ENCODE results near the gene C17orf107. TPM values are rescaled to one million over a fixed set of nuclear protein-coding genes. Genes with fewer than 3 reads are reported as not detected.

Gene C17orf107
- total and polyA plus RNA-seq, 5 donors from 2014 or later, result 1.1 to 45.6 (median 1.3) TPM

- Mint-ChIP-seq H3K9me3 (no peaks in the 10 kb centered on the region), H3K4me1 (peaks cover 0 to 55% (median 29%) of the 10 kb centered on the region in 4 donors), H3K27me3 (no peaks in the 10 kb centered on the region), H3K4me3 (peak overlapping the region in 1 of 4 donors; percentile 66), H3K36me3 (peaks cover 16% of the 10 kb centered on the region), H3K27ac (peak overlapping the region in 2 of 3 donors; percentile 62 to 68)
- DNase-seq (no peak), ATAC-seq (ENCODE audit: low read depth in 2 of 2) (no peak)
- Histone ChIP-seq H3K9me3 (ENCODE audit: control insufficient read depth in 2 of 2, low read length in 2 of 2) (no peaks in the 10 kb centered on the region), H3K36me3 (ENCODE audit: control insufficient read depth, insufficient read depth, low read length) (peaks cover 7% of the 10 kb centered on the region), H3K4me1 (ENCODE audit: control insufficient read depth, insufficient read depth, low read length, poor library complexity, severe bottlenecking) (peaks cover 29% of the 10 kb centered on the region), H3K27me3 (ENCODE audit: control insufficient read depth, insufficient read depth, low read length) (no peaks in the 10 kb centered on the region), H3K27ac (ENCODE audit: insufficient read depth, low read length, poor library complexity, severe bottlenecking) (no peak overlapping the region), H3K4me3 (ENCODE audit: low read depth, low read length) (no peak overlapping the region)
Measured at GRCh38 chr17:4935650-4936049, 36.3 kb downstream of the C17orf107 start.

- Histone ChIP-seq H3K4me3 (ENCODE audit: low read depth, low read length) (no peak overlapping the region), H3K27me3 (ENCODE audit: control insufficient read depth, insufficient read depth, low read length) (no peaks in the 10 kb centered on the region), H3K4me1 (ENCODE audit: control insufficient read depth, insufficient read depth, low read length, poor library complexity, severe bottlenecking) (peaks cover 36% of the 10 kb centered on the region), H3K36me3 (ENCODE audit: control insufficient read depth, insufficient read depth, low read length) (peaks cover 7% of the 10 kb centered on the region), H3K27ac (ENCODE audit: insufficient read depth, low read length, poor library complexity, severe bottlenecking) (no peak overlapping the region), H3K9me3 (ENCODE audit: control insufficient read depth in 2 of 2, low read length in 2 of 2) (no peaks in the 10 kb centered on the region)
- no peaks in the 10 kb centered on the region for H3K27me3 Mint-ChIP-seq
- no peak for ATAC-seq (ENCODE audit: low read depth in 2 of 2)
- peak overlapping the region in 1 of 3 donors; percentile 62 for H3K27ac Mint-ChIP-seq
- no peak for DNase-seq
- H3K36me3 Mint-ChIP-seq, result peaks cover 13% of the 10 kb centered on the region
- peaks cover 0 to 61% (median 31%) of the 10 kb centered on the region in 4 donors for H3K4me1 Mint-ChIP-seq
- H3K9me3 Mint-ChIP-seq, result no peaks in the 10 kb centered on the region
- peak overlapping the region in 3 of 4 donors; percentile 25 to 70 (median 66) for H3K4me3 Mint-ChIP-seq
Measured at GRCh38 chr17:4936436-4936835, 37.1 kb downstream of the C17orf107 start.

GRCh38 chr17:4937553-4937952 is 38.2 kb downstream of the C17orf107 start:
- Mint-ChIP-seq H3K27me3 (no peaks in the 10 kb centered on the region), H3K27ac (peak overlapping the region in 1 of 3 donors; percentile 38), H3K9me3 (no peaks in the 10 kb centered on the region), H3K4me3 (peak overlapping the region in 3 of 4 donors; percentile 22 to 97 (median 95)), H3K4me1 (peaks cover 0 to 71% (median 40%) of the 10 kb centered on the region in 4 donors), H3K36me3 (peaks cover 19% of the 10 kb centered on the region)
- Histone ChIP-seq H3K27ac (ENCODE audit: insufficient read depth, low read length, poor library complexity, severe bottlenecking) (no peak overlapping the region), H3K27me3 (ENCODE audit: control insufficient read depth, insufficient read depth, low read length) (no peaks in the 10 kb centered on the region), H3K9me3 (ENCODE audit: control insufficient read depth in 2 of 2, low read length in 2 of 2) (no peaks in the 10 kb centered on the region), H3K4me3 (ENCODE audit: low read depth, low read length) (no peak overlapping the region), H3K4me1 (ENCODE audit: control insufficient read depth, insufficient read depth, low read length, poor library complexity, severe bottlenecking) (peaks cover 48% of the 10 kb centered on the region), H3K36me3 (ENCODE audit: control insufficient read depth, insufficient read depth, low read length) (peaks cover 10% of the 10 kb centered on the region)
- no peak for DNase-seq
- ATAC-seq (ENCODE audit: low read depth in 2 of 2), result no peak

- no peaks in the 10 kb centered on the region for H3K9me3 Mint-ChIP-seq
- DNase-seq (no peak), ATAC-seq (ENCODE audit: low read depth in 2 of 2) (no peak)
- H3K27ac Mint-ChIP-seq, result peak overlapping the region; percentile 20 to 74 (median 60)
- Histone ChIP-seq H3K36me3 (ENCODE audit: control insufficient read depth, insufficient read depth, low read length) (peaks cover 15% of the 10 kb centered on the region), H3K27ac (ENCODE audit: insufficient read depth, low read length, poor library complexity, severe bottlenecking) (no peak overlapping the region), H3K9me3 (ENCODE audit: control insufficient read depth in 2 of 2, low read length in 2 of 2) (no peaks in the 10 kb centered on the region), H3K27me3 (ENCODE audit: control insufficient read depth, insufficient read depth, low read length) (no peaks in the 10 kb centered on the region), H3K4me3 (ENCODE audit: low read depth, low read length) (no peak overlapping the region), H3K4me1 (ENCODE audit: control insufficient read depth, insufficient read depth, low read length, poor library complexity, severe bottlenecking) (peaks cover 53% of the 10 kb centered on the region)
- peaks cover 0 to 75% (median 42%) of the 10 kb centered on the region in 4 donors for H3K4me1 Mint-ChIP-seq
- no peaks in the 10 kb centered on the region for H3K27me3 Mint-ChIP-seq
- peak overlapping the region; percentile 84 to 99 (median 96) for H3K4me3 Mint-ChIP-seq
- peaks cover 19% of the 10 kb centered on the region for H3K36me3 Mint-ChIP-seq
Measured at GRCh38 chr17:4938069-4938491, 38.7 kb downstream of the C17orf107 start.

- Mint-ChIP-seq H3K4me3 (peak overlapping the region; percentile 95 to 99 (median 97)), H3K36me3 (peaks cover 19% of the 10 kb centered on the region), H3K4me1 (peaks cover 0 to 76% (median 42%) of the 10 kb centered on the region in 4 donors), H3K27me3 (no peaks in the 10 kb centered on the region), H3K9me3 (no peaks in the 10 kb centered on the region), H3K27ac (peak overlapping the region; percentile 74 to 97 (median 97))
- Histone ChIP-seq H3K9me3 (ENCODE audit: control insufficient read depth in 2 of 2, low read length in 2 of 2) (no peaks in the 10 kb centered on the region), H3K4me3 (ENCODE audit: low read depth, low read length) (peak overlapping the region; percentile 65), H3K36me3 (ENCODE audit: control insufficient read depth, insufficient read depth, low read length) (peaks cover 22% of the 10 kb centered on the region), H3K27ac (ENCODE audit: insufficient read depth, low read length, poor library complexity, severe bottlenecking) (peak overlapping the region; percentile 82), H3K27me3 (ENCODE audit: control insufficient read depth, insufficient read depth, low read length) (no peaks in the 10 kb centered on the region), H3K4me1 (ENCODE audit: control insufficient read depth, insufficient read depth, low read length, poor library complexity, severe bottlenecking) (peaks cover 58% of the 10 kb centered on the region)
- DNase-seq (peak in 1 of 3 donors; percentile 34), ATAC-seq (ENCODE audit: low read depth in 2 of 2) (no peak)
Measured at GRCh38 chr17:4938688-4939545, 39.6 kb downstream of the C17orf107 start.

GRCh38 chr17:4939546-4939795 is 40.1 kb downstream of the C17orf107 start:
- Histone ChIP-seq H3K36me3 (ENCODE audit: control insufficient read depth, insufficient read depth, low read length) (peaks cover 22% of the 10 kb centered on the region), H3K4me1 (ENCODE audit: control insufficient read depth, insufficient read depth, low read length, poor library complexity, severe bottlenecking) (peaks cover 58% of the 10 kb centered on the region), H3K27me3 (ENCODE audit: control insufficient read depth, insufficient read depth, low read length) (no peaks in the 10 kb centered on the region), H3K9me3 (ENCODE audit: control insufficient read depth in 2 of 2, low read length in 2 of 2) (no peaks in the 10 kb centered on the region), H3K4me3 (ENCODE audit: low read depth, low read length) (peak overlapping the region; percentile 65), H3K27ac (ENCODE audit: insufficient read depth, low read length, poor library complexity, severe bottlenecking) (peak overlapping the region; percentile 82)
- no peak for ATAC-seq (ENCODE audit: low read depth in 2 of 2)
- Mint-ChIP-seq H3K27me3 (no peaks in the 10 kb centered on the region), H3K36me3 (peaks cover 22% of the 10 kb centered on the region), H3K9me3 (peaks cover 0 to 1% (median 0%) of the 10 kb centered on the region in 7 donors), H3K4me3 (peak overlapping the region; percentile 95 to 99 (median 97)), H3K4me1 (peaks cover 0 to 76% (median 43%) of the 10 kb centered on the region in 4 donors), H3K27ac (peak overlapping the region; percentile 74 to 97 (median 97))
- DNase-seq, result no peak

- Histone ChIP-seq H3K36me3 (ENCODE audit: control insufficient read depth, insufficient read depth, low read length) (peaks cover 26% of the 10 kb centered on the region), H3K9me3 (ENCODE audit: control insufficient read depth in 2 of 2, low read length in 2 of 2) (no peaks in the 10 kb centered on the region), H3K4me3 (ENCODE audit: low read depth, low read length) (peak within 1 kb of the TSS; percentile 92), H3K27ac (ENCODE audit: insufficient read depth, low read length, poor library complexity, severe bottlenecking) (peak within 1 kb of the TSS; percentile 94), H3K4me1 (ENCODE audit: control insufficient read depth, insufficient read depth, low read length, poor library complexity, severe bottlenecking) (peaks cover 62% of the 10 kb centered on the region), H3K27me3 (ENCODE audit: control insufficient read depth, insufficient read depth, low read length) (no peaks in the 10 kb centered on the region)
- peak within 1 kb of the TSS; percentile 97 to 99 (median 97) for H3K27ac Mint-ChIP-seq
- H3K36me3 Mint-ChIP-seq, result peaks cover 24% of the 10 kb centered on the region
- H3K4me1 Mint-ChIP-seq, result peaks cover 0 to 78% (median 46%) of the 10 kb centered on the region in 4 donors
- peak; percentile 95 to 100 (median 99) for DNase-seq
- H3K9me3 Mint-ChIP-seq, result peaks cover 0 to 1% (median 0%) of the 10 kb centered on the region in 7 donors
- H3K27me3 Mint-ChIP-seq, result no peaks in the 10 kb centered on the region
- ATAC-seq (ENCODE audit: low read depth in 2 of 2), result peak; percentile 83 to 85
- peak within 1 kb of the TSS; percentile 95 to 99 (median 97) for H3K4me3 Mint-ChIP-seq
Measured at GRCh38 chr17:4939796-4940554, 40.6 kb downstream of the C17orf107 start, which contains the start of the genes RNF167 and SLC25A11. TSS of gene RNF167 (plus strand) at chr17:4940268. CDS start at chr17:4940910, 642 bp downstream. TSS of gene SLC25A11 (minus strand) at chr17:4940046. CDS start at chr17:4939910, 136 bp downstream.
